ENCODE measurements around the gene CORO2B.

DNA sequence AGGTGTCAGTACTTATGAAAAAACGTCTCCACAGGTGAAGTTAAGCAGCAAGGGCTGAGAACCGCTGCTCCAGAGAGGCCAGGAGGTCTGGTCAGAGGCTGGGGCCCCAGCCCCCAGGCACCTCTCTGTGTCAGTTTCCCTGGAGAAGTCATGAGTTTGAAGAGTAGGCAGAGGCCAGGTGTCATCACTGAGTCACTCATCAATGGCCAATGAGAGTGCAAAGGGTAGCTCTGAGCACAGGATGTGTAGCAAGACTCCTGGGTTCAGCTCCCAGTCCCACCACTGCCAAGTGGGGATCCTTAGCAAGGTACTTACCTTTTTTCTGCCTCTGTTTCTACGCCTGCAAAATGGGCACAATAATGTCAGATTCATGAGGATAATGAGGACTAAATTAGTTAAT lies 47.9 kb downstream of the CORO2B start:
- TF ChIP-seq, protein P1, sequence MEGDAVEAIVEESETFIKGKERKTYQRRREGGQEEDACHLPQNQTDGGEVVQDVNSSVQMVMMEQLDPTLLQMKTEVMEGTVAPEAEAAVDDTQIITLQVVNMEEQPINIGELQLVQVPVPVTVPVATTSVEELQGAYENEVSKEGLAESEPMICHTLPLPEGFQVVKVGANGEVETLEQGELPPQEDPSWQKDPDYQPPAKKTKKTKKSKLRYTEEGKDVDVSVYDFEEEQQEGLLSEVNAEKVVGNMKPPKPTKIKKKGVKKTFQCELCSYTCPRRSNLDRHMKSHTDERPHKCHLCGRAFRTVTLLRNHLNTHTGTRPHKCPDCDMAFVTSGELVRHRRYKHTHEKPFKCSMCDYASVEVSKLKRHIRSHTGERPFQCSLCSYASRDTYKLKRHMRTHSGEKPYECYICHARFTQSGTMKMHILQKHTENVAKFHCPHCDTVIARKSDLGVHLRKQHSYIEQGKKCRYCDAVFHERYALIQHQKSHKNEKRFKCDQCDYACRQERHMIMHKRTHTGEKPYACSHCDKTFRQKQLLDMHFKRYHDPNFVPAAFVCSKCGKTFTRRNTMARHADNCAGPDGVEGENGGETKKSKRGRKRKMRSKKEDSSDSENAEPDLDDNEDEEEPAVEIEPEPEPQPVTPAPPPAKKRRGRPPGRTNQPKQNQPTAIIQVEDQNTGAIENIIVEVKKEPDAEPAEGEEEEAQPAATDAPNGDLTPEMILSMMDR (IDR thresholded peaks at IDR 0.05): no peak
- no peak for TF ChIP-seq POLR2A (IDR thresholded peaks at IDR 0.05)
